H1 (cell line): ENCODE data around the gene TMEM121B. TPM values are rescaled to one million over a fixed set of nuclear protein-coding genes. Genes with fewer than 3 reads are reported as not detected.

Experiments used
- CTCF ChIA-PET: fragments of 300-600 bp; sonication (Branson Sonifier 250); formaldehyde crosslinking; loops from one replicate; lab custom pipeline; 2021; ENCODE audit not compliant: partially characterized antibody; lab: Charles Lee
- POLR2A ChIA-PET: fragments of 300-600 bp; sonication (Branson Sonifier 250); formaldehyde crosslinking; loops from one replicate; lab custom pipeline; 2021; ENCODE audit warnings: inconsistent platforms; ENCODE audit not compliant: partially characterized antibody; lab: Charles Lee
- DNase-seq, 2 experiments: peaks; one replicate each; pipeline versions ENCODE4 v3.0.0 to v3.0.0-alpha.2; 2010 to 2022; ENCODE audit warnings: low spot score in 2 of 2, low read depth in 1 of 2, mixed read lengths in 1 of 2
- FAIRE-seq: peaks from 2 replicates; lab custom pipeline; 2011; peaks lifted over from hg19 to GRCh38; lab: Jason Lieb, UNC
- H2AFZ ChIP-seq: 2 replicates; pipeline ENCODE4 v1.8.1; 2012; ENCODE audit warnings: low read length, inconsistent platforms
- H2AK5ac ChIP-seq: 2 replicates; pipeline ENCODE4 v1.6.1; 2013; ENCODE audit warnings: low read depth, low read length
- H2BK120ac ChIP-seq: replicated peaks from 2 replicates; pipeline ENCODE3; 2013; ENCODE audit warnings: low read depth, low read length, inconsistent platforms
- H2BK12ac ChIP-seq: 2 replicates; pipeline ENCODE4 v1.6.1; 2013; ENCODE audit warnings: low read depth, low read length
- H2BK15ac ChIP-seq: 2 replicates; pipeline ENCODE4 v1.6.1; 2013; ENCODE audit warnings: low read length
- H2BK20ac ChIP-seq: 2 replicates; pipeline ENCODE4 v1.6.1; 2013; ENCODE audit warnings: low read length
- H2BK5ac ChIP-seq: 2 replicates; pipeline ENCODE4 v1.6.1; 2013; ENCODE audit warnings: low read depth, low read length
- H3K14ac ChIP-seq: 2 replicates; pipeline ENCODE4 v1.6.1; 2013; ENCODE audit warnings: inconsistent platforms; ENCODE audit not compliant: insufficient read length
- H3K18ac ChIP-seq: 2 replicates; pipeline ENCODE4 v1.6.1; 2013; ENCODE audit warnings: low read length; ENCODE audit errors: extremely low read depth
- H3K23ac ChIP-seq: 2 replicates; pipeline ENCODE4 v1.6.1; 2013; ENCODE audit warnings: inconsistent platforms; ENCODE audit not compliant: insufficient read length
- H3K23me2 ChIP-seq: 2 replicates; pipeline ENCODE4 v1.6.1; 2013; ENCODE audit warnings: low read depth, low read length
- H3K27ac ChIP-seq: 2 replicates; pipeline ENCODE4 v1.6.1; 2011; ENCODE audit warnings: low read depth, low read length, inconsistent platforms
- H3K27me3 ChIP-seq, 4 experiments: replicated peaks in 1 of 4; 1 replicate in 1 of 4; 2 replicates in 3 of 4; pipeline versions ENCODE4 v1.6.1 to v1.8.1; 2011 to 2013; ENCODE audit warnings: low read length in 3 of 4, mild to moderate bottlenecking in 3 of 4, inconsistent platforms in 2 of 4, mixed read lengths in 2 of 4, moderate library complexity in 1 of 4; ENCODE audit not compliant: control insufficient read depth in 3 of 4, insufficient read depth in 3 of 4; ENCODE audit errors: extremely low read depth in 1 of 4
- H3K36me3 ChIP-seq, 4 experiments: 2 replicates each; pipeline versions ENCODE4 v1.6.1 to v1.8.1; 2011 to 2013; ENCODE audit warnings: mild to moderate bottlenecking in 4 of 4, low read length in 3 of 4, moderate library complexity in 2 of 4, control low read depth in 1 of 4, inconsistent platforms in 1 of 4; ENCODE audit not compliant: insufficient read depth in 4 of 4, control insufficient read depth in 2 of 4
- H3K4ac ChIP-seq: replicated peaks from 2 replicates; pipeline ENCODE3; 2013; ENCODE audit warnings: low read length, low read depth, mixed read lengths, inconsistent platforms; ENCODE audit not compliant: insufficient read length
- H3K4me1 ChIP-seq, 4 experiments: replicated peaks in 1 of 4; 1 replicate in 1 of 4; 2 replicates in 3 of 4; pipeline versions ENCODE4 v1.6.1 to v1.8.1; 2011 to 2013; ENCODE audit warnings: low read length in 3 of 4, inconsistent platforms in 2 of 4, mixed read lengths in 1 of 4; ENCODE audit not compliant: insufficient read depth in 4 of 4, control insufficient read depth in 3 of 4
- H3K4me2 ChIP-seq, 2 experiments: 2 replicates each; pipeline versions ENCODE4 v1.6.1 to v1.8.1; 2011 to 2013; ENCODE audit warnings: low read depth in 2 of 2, low read length in 2 of 2, control low read depth in 1 of 2, inconsistent platforms in 1 of 2, mild to moderate bottlenecking in 1 of 2; ENCODE audit not compliant: insufficient read depth in 1 of 2
- H3K4me3 ChIP-seq, 4 experiments: fragments of 200-600, 300-600 bp in 1 of 4; sonication (generic), shearing (Covaris generic), sonication (Bioruptor Twin) in 1 of 4; 2 replicates each; pipeline versions ENCODE4 v1.5.1 to v1.8.1; 2011 to 2016; ENCODE audit warnings: low read length in 4 of 4, low read depth in 3 of 4, control low read depth in 2 of 4, inconsistent platforms in 2 of 4, mild to moderate bottlenecking in 2 of 4, mixed read lengths in 1 of 4, moderate library complexity in 1 of 4; ENCODE audit not compliant: insufficient read depth in 2 of 4; ENCODE audit errors: extremely low read depth in 1 of 4
- H3K56ac ChIP-seq: replicated peaks from 2 replicates; pipeline ENCODE3; 2013; ENCODE audit warnings: low read depth, mild to moderate bottlenecking, mixed read lengths, low read length, inconsistent platforms; ENCODE audit not compliant: insufficient read length
- H3K79me1 ChIP-seq: 2 replicates; pipeline ENCODE4 v1.6.1; 2013; ENCODE audit warnings: low read depth, low read length, control low read depth
- H3K79me2 ChIP-seq, 2 experiments: 2 replicates each; pipeline versions ENCODE4 v1.6.1 to v1.8.1; 2012 to 2013; ENCODE audit warnings: low read length in 2 of 2, mild to moderate bottlenecking in 2 of 2, inconsistent platforms in 1 of 2; ENCODE audit not compliant: insufficient read depth in 2 of 2, control insufficient read depth in 1 of 2
- H3K9ac ChIP-seq, 4 experiments: replicated peaks in 1 of 4; 1 replicate in 1 of 4; 2 replicates in 3 of 4; pipeline versions ENCODE4 v1.6.1 to v1.8.1; 2011 to 2013; ENCODE audit warnings: low read depth in 3 of 4, low read length in 3 of 4, control low read depth in 2 of 4, mild to moderate bottlenecking in 2 of 4, moderate library complexity in 2 of 4, inconsistent platforms in 1 of 4; ENCODE audit errors: extremely low read depth in 1 of 4
- H3K9me3 ChIP-seq, 2 experiments: 2 replicates each; pipeline versions ENCODE4 v1.6.1 to v1.8.1; 2012 to 2013; ENCODE audit warnings: mild to moderate bottlenecking in 2 of 2, moderate library complexity in 2 of 2, control low read depth in 1 of 2, inconsistent platforms in 1 of 2, low read depth in 1 of 2, low read length in 1 of 2, mixed read lengths in 1 of 2; ENCODE audit not compliant: insufficient read depth in 2 of 2
- H4K20me1 ChIP-seq, 2 experiments: replicated peaks in 1 of 2; 2 replicates each; pipeline versions ENCODE3 to v1.8.1; 2011 to 2013; ENCODE audit warnings: inconsistent platforms in 2 of 2, low read length in 2 of 2, mild to moderate bottlenecking in 1 of 2; ENCODE audit not compliant: insufficient read depth in 2 of 2, control insufficient read depth in 1 of 2
- H4K5ac ChIP-seq: 2 replicates; pipeline ENCODE4 v1.6.1; 2013; ENCODE audit warnings: low read length, low read depth, mixed read lengths, inconsistent platforms; ENCODE audit not compliant: insufficient read length
- H4K8ac ChIP-seq: 2 replicates; pipeline ENCODE4 v1.8.0; 2013; ENCODE audit warnings: mild to moderate bottlenecking, moderate library complexity, low read length, inconsistent platforms; ENCODE audit not compliant: insufficient read depth; ENCODE audit errors: extremely low read depth
- H4K91ac ChIP-seq: replicated peaks from 2 replicates; pipeline ENCODE3; 2013; ENCODE audit warnings: low read length, mixed read lengths, inconsistent platforms; ENCODE audit not compliant: insufficient read length
- BCL11A ChIP-seq, 2 experiments: IDR thresholded peaks; one replicate each; pipeline ENCODE4 v1.6.1; 2011; ENCODE audit warnings: low read depth in 2 of 2, low read length in 2 of 2, mild to moderate bottlenecking in 2 of 2
- CREB1 ChIP-seq: IDR thresholded peaks from 2 replicates; pipeline ENCODE4 v1.6.1; 2012; ENCODE audit warnings: inconsistent platforms
- CTBP2 ChIP-seq: IDR thresholded peaks from 2 replicates; pipeline ENCODE4 v1.7.0; 2011; ENCODE audit warnings: borderline replicate concordance, mild to moderate bottlenecking, moderate library complexity, mixed read lengths, low read length; ENCODE audit not compliant: insufficient read depth, insufficient read length
- HDAC6 ChIP-seq: IDR thresholded peaks from one replicate; pipeline ENCODE4 v1.7.1; 2012; ENCODE audit warnings: low read depth, mild to moderate bottlenecking, inconsistent platforms, low read length, moderate library complexity
- KDM5A ChIP-seq: fragments of 200-600 bp; IDR thresholded peaks from 2 replicates; pipeline ENCODE4 v1.7.1; 2012; ENCODE audit warnings: mild to moderate bottlenecking, low read length, inconsistent platforms, mixed read lengths
- RAD21 ChIP-seq, 2 experiments: IDR thresholded peaks in 1 of 2; conservative IDR thresholded peaks in 1 of 2; 2 replicates each; pipeline ENCODE4 v1.6.1; 2011; ENCODE audit warnings: low read depth in 2 of 2, low read length in 2 of 2, improper control_type of control experiment in 1 of 2, inconsistent platforms in 1 of 2, mild to moderate bottlenecking in 1 of 2, moderate library complexity in 1 of 2
- SAP30 ChIP-seq: fragments of 300-600 bp; sonication (generic); IDR thresholded peaks from 2 replicates; pipeline ENCODE4 v1.7.1; 2012; ENCODE audit warnings: low read length, moderate library complexity, mild to moderate bottlenecking, inconsistent platforms; ENCODE audit not compliant: insufficient read depth, insufficient replicate concordance
- SIRT6 ChIP-seq: IDR thresholded peaks from one replicate; pipeline ENCODE4 v1.7.1; 2012; ENCODE audit warnings: low read length, inconsistent platforms
- TBP ChIP-seq: IDR thresholded peaks from 2 replicates; pipeline ENCODE4 v1.6.1; 2011; ENCODE audit warnings: low read depth, low read length, improper control_type of control experiment
- ZNF274 ChIP-seq: IDR thresholded peaks from 2 replicates; pipeline ENCODE4 v1.7.0; 2012; ENCODE audit warnings: low read length, borderline replicate concordance; ENCODE audit errors: extremely low read depth
- WGBS, 2 experiments: shearing (Covaris generic) in 1 of 2; methylation state at CpG; one replicate each; pipeline versions ENCODE4 v1.1.6 to v1.1.7; 2013 to 2015; ENCODE audit warnings: low lambda C conversion rate in 2 of 2, mixed read lengths in 2 of 2, inconsistent platforms in 1 of 2, low coverage in 1 of 2, missing lambda C conversion rate in 1 of 2; ENCODE audit not compliant: insufficient replicate concordance in 2 of 2, insufficient coverage in 1 of 2, insufficient read length in 1 of 2; ENCODE audit errors: extremely low coverage in 1 of 2, missing lambda C conversion rate in 1 of 2; 5-methylcytosine and 5-hydroxymethylcytosine counted together
- polyA plus RNA-seq, 7 experiments: library from polyadenylated mRNA; depleted of rRNA in 3 of 7; stranded (reverse) in 5 of 7; unstranded in 2 of 7; fragments of >200 nt in 5 of 7; fragments of 200-250 nt in 2 of 7; gene quantifications; 1 replicate in 5 of 7; 2 replicates in 1 of 7; 4 replicates in 1 of 7; pipeline versions ENCODE4 v1.2.1 to v1.2.3, GENCODE V29; 2011 to 2013; ENCODE audit warnings: missing spikeins in 2 of 7, mixed read lengths in 2 of 7
- total RNA-seq: library from RNA; stranded (reverse); fragmentation: NEBNext Ultra II Directional; extraction: Animal tissue kit (Norgen Biotek cat#: 25700); gene quantifications from 2 replicates; pipeline ENCODE4 v1.2.1, GENCODE V29; 2021
- TF ChIP-seq, protein P1 (sequence below), 3 experiments: IDR thresholded peaks; 1 replicate in 2 of 3; 2 replicates in 1 of 3; pipeline versions ENCODE4 v1.5.1 to v1.6.1; 2011; ENCODE audit warnings: low read length in 3 of 3, mild to moderate bottlenecking in 3 of 3, inconsistent platforms in 2 of 3, low read depth in 1 of 3, moderate library complexity in 1 of 3; ENCODE audit not compliant: insufficient read depth in 1 of 3; ENCODE audit errors: control extremely low read depth in 1 of 3

TMEM121B gene
- total and polyA plus RNA-seq, 2 of the 8 experiments (the other 6 are each of a cell fraction or from before 2014, with no cell fraction given) = 4.3 to 6.9 TPM

DNA sequence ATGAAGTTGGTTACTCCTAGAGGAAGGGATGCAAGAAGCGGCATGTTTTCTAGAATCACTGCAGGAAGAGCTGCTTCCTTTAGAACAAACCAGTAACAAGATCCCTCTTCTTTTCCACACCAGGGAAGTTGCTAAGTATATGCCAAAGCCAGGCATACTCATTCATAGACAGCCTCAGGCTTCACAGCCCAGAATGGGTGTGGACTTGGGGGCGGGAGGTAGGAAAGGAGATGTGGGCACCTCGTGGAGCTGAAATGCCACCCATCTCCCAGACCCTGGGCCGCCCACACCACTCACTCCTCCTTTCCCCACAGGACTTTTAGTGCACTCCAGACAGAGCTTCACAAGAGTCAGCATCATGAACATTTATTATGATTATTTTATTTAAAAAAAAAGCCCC is 16.0 kb upstream of the TMEM121B start:
- no peak for FAIRE-seq
- no peak for TF ChIP-seq KDM5A
- TF ChIP-seq HDAC6 = no peak
- no peak for TF ChIP-seq CTBP2
- no peak for TF ChIP-seq CREB1
- no peak for TF ChIP-seq SAP30
- TF ChIP-seq RAD21 (IDR thresholded peaks at IDR 0.05 in 1 of 2, conservative IDR thresholded peaks at IDR 0.05 in 1 of 2; ENCODE audit: low read depth in 2 of 2, low read length in 2 of 2) = no peak
- TF ChIP-seq, protein P1, sequence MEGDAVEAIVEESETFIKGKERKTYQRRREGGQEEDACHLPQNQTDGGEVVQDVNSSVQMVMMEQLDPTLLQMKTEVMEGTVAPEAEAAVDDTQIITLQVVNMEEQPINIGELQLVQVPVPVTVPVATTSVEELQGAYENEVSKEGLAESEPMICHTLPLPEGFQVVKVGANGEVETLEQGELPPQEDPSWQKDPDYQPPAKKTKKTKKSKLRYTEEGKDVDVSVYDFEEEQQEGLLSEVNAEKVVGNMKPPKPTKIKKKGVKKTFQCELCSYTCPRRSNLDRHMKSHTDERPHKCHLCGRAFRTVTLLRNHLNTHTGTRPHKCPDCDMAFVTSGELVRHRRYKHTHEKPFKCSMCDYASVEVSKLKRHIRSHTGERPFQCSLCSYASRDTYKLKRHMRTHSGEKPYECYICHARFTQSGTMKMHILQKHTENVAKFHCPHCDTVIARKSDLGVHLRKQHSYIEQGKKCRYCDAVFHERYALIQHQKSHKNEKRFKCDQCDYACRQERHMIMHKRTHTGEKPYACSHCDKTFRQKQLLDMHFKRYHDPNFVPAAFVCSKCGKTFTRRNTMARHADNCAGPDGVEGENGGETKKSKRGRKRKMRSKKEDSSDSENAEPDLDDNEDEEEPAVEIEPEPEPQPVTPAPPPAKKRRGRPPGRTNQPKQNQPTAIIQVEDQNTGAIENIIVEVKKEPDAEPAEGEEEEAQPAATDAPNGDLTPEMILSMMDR (IDR thresholded peaks at IDR 0.05; ENCODE audit: control extremely low read depth in 1 of 3, insufficient read depth in 1 of 3, low read depth in 1 of 3, low read length in 3 of 3) = no peak
- no peak for TF ChIP-seq ZNF274
- no peak for TF ChIP-seq BCL11A (IDR thresholded peaks at IDR 0.05; ENCODE audit: low read depth in 2 of 2, low read length in 2 of 2)
- no peak for TF ChIP-seq TBP
- TF ChIP-seq SIRT6 = no peak

More for the DNA sequence above, 16.0 kb upstream of the TMEM121B start:
- Histone ChIP-seq H2BK120ac (no peak overlapping the region), H3K18ac (no peak overlapping the region), H3K23ac (no peak overlapping the region), H3K27ac (no peak overlapping the region), H3K9me3 (no peaks in the 10 kb centered on the region), H4K91ac (no peak overlapping the region), H2AK5ac (no peak overlapping the region), H3K4me3 (no peak overlapping the region), H2BK5ac (no peak overlapping the region), H3K79me2 (no peaks in the 10 kb centered on the region; a peak in 1 of 4 replicates), H3K36me3 (peaks cover 10 to 34% (median 17%) of the 10 kb centered on the region in 4 experiments; a peak in 6 of 8 replicates), H3K56ac (no peak overlapping the region), H4K20me1 (peaks cover 2 to 12% of the 10 kb centered on the region in 2 experiments), H3K79me1 (peaks cover 12% of the 10 kb centered on the region), H3K4me1 (peaks cover 0 to 1% (median 0%) of the 10 kb centered on the region in 4 experiments; a peak in 2 of 7 replicates), H2AFZ (no peak overlapping the region), H3K4ac (no peak overlapping the region), H2BK20ac (no peak overlapping the region), H4K8ac (no peak overlapping the region), H3K4me2 (no peak overlapping the region), H2BK12ac (no peak overlapping the region), H3K27me3 (no peaks in the 10 kb centered on the region), H3K9ac (no peak overlapping the region), H2BK15ac (no peak overlapping the region), H4K5ac (no peak overlapping the region), H3K14ac (no peak overlapping the region), H3K23me2 (no peaks in the 10 kb centered on the region)
- POLR2A ChIA-PET = no interaction called here
- WGBS, 2 experiments = 92% methylated on average over 4 of the region's 4 CpGs; no CpG with 5 or more reads in 1 of the 2 experiments
- CTCF ChIA-PET = interaction anchor here (0.7 to 1.9 kb wide), 4 partner anchors 35 to 240 kb away, joined by 3 to 4 read pairs (median 4); no protein-coding TSS in a partner anchor
- no peak for DNase-seq
